RPMI8226 (cell line): ENCODE results near the gene GPC6.

Source experiments
- DNase-seq: peaks from one replicate; pipeline ENCODE4 v3.0.0-alpha.2; 2015

The GPC6 gene

DNA sequence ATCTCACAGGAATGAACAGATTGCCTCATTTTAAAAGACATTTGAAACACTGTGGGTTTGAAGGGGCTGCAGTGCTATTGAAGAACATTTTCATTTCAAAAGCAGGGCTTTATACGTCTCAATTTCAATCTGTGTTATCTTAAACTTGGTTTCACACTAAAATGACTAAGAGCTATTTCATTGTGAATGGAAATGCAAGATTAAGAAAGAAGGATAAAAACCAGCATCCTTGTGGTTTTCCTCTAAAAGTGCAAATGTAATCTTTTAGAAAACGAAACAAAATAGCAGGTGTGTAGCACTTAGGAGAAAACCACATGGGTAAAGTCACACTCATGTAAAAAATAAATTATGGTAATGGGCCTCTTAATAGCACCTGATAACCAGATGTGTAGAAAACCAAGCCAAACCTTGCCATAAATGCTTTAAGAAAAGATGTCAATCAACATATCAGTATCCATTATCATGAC is 397.7 kb downstream of the GPC6 start:
- DNase-seq: peak; percentile 3

DNA sequence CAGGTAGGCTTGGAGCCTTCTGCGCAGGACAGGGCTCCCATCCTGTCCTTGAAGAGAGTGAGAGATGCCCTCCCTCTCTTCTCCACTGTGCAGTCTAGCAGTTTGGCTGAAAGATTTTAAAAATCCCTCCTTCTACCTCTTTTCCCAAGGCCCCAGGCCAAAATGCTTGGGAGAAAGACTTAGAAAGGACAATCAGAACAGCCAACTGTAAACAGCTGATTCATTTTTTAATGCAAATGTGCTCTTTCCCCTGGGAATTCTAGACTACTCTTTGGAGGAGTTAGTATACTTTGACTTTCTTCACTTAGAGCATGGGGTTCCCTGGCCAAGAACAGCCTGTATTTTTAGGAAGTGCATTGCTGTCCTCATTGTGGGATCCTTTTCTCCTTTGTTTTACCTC is 398.9 kb downstream of the GPC6 start:
- no peak for DNase-seq

DNA sequence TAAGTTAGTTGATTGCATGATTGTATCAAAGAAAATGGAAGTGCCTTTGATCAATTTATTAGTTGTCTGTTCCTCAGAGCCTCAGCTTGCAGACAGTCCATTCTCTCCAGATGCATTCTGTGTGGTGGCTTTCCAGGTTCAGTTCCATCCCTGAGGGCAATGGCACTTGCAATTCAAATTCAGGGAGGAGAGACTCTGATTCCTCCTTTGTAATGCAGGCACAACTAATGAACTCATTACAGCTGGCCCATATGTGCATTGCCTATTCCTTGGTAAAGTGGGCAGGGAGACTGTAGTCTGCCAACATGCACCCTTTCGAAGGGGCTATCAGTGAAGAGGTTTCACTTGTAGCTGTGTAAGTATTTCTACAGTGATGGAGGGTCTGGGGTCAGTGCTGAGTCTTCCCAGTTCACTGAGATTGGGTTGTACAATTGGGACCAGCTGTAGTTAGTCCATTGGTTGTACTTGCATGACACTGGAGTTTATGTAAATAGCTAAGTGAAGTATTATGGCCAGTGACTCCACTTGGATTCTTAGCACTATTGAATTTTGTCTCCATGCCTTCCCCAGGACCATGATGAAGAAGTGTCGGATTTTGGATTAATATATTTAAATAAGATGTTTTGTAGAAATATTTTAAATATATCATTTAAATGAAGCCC is 401.7 kb downstream of the GPC6 start:
- no peak for DNase-seq

DNA sequence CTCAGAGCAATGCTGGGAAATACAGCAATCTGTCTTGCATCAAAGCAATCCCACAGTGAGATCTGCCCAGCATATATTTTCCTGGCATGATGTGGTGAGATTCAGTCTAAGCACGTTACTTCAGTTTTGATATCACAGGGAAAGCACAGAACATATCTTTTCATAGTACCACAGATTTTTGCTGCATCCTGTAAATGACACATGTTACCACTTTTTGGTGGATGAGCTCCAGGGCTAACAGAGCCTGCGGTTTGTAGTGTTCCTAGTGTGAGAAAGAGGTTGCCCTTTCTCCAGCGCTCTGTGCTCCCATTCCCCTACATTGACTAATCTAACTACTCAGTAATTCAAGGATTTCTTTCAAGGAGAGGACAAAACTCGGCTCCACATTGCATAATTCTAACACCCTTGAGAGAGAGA is 409.0 kb downstream of the GPC6 start:
- no peak for DNase-seq

DNA sequence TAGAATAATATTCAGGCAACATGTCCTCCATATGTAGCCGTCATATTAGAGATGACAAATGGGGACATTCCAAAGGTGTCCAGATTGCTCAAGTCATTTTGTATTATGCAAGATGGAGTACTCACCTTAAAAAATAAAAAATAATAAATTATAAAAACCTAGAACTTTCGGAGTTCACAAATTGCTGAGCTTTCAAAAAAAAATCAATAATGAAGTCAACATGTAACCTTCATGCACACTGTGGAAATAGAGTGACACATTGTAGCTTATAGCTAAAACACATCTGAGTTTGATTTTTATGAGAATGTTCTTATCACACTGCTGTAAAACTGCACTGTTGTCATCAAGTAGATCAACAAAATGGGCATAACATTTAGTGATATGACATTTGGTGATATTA is 411.2 kb downstream of the GPC6 start:
- no peak for DNase-seq

DNA sequence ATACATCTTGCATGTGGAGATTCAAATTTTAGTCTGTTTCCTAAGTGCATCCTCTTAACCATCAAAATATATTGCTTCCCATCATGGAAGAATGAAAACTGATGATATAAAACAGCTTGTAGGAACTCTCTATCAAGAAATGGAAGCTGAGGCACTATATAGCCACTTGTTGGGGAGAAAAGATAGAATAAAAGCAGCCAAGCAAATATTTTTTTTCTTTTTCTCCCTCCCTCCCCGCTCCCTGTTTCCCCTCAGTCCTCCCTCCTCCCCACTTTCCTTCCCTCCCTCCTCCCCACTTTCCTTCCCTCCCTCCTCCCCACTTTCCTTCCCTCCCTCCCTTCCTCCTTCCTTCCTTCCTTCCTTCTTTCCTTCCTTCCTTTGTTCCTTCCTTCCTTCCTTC is 413.8 kb downstream of the GPC6 start:
- DNase-seq: no peak

DNA sequence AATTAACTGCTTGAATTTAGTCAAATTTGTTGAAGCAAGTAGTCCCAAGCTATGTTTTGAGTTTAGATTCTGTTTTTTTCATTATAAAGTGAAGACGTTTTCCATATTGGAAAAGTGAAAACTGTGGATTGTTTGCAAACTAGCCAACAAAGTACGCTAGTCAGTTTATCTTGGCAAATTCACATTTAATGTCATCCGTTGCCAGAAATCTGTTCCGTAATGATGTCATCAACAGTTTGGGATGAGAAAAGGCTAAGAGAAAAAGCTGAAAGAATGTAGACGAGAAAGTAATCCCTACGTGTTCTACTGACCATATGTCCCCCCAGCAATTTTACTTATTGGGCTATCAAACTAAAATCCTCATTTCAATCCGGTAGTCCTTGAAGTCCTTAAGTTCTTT is 419.6 kb downstream of the GPC6 start:
- no peak for DNase-seq

DNA sequence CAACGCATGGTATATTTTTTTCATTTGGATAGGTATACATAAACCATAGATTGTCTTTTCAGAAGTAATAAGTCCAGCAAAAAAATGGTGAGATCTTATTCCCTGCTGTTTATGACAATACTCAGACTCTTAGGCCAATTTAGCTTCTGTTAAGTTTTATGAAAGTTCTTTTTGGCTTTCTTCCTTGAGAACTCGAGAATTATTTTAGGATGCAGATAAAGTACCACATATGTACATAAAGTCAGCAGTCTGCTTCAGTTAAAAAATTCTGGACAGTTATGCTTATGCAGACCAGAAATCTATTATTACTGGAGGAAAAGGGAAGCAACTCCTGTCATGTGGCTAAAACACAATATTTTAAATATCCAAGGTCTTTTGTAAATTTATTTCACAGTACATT is 422.9 kb downstream of the GPC6 start:
- no peak for DNase-seq

DNA sequence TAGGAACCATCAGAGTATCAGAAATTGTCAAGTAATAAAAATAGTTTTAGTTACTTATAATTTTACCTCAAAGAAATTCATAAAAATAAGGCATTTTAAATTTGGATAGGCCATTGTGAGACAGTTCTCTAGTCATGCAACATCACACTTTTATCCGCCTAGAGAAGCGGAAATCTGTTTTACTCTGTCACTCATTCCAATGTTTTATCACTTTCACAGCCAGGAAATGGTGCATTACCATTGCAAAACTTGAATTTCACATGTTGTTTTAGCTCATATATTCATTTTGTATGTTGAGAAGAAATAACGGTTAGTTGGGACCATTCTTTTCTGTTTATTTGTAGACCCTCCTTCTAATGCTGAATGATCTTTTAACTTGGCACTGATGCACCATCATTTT is 427.2 kb downstream of the GPC6 start:
- DNase-seq: no peak

DNA sequence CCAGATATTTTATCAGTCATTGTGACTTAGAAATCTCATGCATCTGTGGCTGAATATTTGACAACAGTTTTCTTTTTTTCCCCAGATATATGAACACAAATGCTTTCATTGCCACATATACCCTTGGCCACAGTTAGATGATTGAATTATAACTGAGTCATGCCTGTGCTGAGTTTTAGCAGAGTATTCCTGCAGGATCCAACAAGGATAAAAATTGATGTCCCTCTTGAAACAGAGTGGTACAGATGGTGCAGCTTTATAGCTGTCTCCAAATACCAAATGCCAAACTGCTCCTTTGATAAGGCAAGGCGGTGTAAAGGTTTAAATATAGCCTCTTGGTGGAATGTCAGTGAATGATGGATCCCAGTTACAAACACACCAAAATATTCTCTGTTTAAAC is 428.5 kb downstream of the GPC6 start:
- DNase-seq: no peak

DNA sequence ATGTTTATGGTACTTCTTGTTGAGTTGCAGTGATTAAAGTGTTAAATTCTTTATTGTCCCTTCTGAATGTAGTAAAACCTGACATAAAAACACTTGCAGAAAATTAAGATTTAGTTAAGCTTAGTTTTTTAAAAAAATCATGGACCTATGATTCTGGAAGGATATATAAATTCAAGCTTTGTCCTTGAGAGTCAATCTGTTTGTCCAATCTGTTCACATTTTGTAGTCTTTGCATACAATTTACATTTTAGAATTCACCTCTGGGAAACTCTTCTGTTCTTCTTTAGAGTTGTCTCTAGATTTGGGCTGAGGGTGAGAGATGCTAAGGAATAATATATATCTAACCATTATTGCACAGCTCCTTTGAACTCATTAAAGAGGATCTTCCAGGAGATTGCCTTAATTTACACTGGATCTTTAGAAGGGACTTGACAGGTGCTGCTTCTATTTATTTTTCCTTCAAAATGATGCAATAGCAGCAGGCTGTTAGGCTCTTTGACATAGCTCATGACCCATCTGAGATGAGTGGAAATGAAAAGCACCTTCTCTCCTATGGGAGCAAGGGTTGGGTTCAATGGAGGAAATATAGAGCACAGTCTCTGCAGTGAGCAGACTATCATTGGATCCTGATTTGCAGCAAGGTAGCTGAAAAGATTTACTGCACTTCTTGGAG is 433.9 kb downstream of the GPC6 start:
- no peak for DNase-seq

DNA sequence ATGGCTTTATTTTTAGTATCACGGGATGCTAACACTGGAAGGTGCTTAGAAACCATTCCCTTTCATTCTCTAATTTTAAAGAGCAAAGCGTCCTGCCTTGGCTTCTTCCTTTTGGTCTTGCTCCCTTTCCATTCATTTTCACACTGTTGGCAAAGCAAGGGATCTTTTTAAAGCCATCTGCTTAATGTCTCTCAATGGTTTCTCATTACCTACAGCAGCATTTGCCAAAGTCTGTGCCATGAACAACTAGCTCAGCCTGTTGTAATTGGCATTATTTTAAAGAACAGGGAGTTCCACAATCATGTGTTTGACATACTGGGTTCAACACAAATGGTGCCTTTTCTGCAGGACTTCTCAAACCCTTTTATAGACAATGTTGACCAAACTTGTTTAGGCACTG is 444.3 kb downstream of the GPC6 start:
- DNase-seq: no peak

DNA sequence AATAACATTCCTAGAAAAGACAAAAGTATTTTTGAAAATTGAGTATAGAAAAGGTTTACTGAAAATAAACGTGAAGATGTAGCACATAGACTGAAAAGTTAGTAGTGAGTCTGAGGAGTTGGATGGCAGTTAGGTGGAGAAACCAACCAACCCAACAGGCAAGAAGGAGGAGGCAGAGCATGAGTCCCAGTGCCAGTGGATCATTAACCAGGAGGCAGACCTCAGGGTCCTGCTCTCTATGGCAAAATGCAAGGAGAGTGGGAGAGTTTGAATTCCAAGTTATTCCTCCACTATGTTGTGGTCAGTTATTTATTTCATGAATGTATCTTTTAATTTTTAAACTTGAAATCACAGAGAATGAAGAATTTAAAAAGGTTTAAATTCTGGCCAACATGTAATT is 446.4 kb downstream of the GPC6 start:
- DNase-seq: no peak

DNA sequence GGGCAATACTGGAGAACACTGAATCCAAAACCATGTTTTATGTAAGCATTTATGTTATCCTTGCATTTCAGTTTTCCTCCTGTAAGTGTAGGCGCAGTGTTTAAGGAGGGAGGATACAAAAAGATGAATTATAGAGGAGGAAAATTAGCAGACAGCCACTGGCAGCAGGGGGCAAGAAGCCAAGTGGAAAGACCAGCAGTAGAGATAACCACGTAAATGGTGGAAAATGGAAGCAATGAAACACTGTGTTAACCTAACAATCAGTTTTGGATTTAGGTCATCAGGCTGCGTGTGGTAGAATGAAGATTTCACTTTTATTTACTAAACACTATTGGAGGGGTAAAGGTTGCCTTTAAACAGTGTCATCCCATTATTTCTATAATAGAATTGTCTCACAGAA is 447.3 kb downstream of the GPC6 start:
- DNase-seq: no peak

DNA sequence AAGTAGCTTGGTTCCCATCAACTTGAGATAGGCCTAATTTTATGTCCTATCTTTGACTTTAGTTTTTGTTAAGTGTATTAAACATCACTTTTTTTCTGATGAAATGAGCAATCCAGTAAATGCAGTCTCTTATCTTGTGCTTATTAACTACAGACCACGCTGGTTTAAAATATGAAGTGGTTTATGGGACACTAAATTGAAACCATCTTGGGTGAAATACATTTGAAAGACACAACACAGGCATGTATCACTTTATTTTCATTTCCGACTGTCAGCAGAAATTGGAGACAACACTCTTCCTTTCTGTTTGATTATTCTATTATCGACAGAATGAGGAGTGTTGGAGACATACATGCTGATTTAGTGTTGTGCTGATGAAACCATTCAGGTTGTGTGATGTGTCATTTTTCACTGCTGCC is 447.7 kb downstream of the GPC6 start:
- no peak for DNase-seq

DNA sequence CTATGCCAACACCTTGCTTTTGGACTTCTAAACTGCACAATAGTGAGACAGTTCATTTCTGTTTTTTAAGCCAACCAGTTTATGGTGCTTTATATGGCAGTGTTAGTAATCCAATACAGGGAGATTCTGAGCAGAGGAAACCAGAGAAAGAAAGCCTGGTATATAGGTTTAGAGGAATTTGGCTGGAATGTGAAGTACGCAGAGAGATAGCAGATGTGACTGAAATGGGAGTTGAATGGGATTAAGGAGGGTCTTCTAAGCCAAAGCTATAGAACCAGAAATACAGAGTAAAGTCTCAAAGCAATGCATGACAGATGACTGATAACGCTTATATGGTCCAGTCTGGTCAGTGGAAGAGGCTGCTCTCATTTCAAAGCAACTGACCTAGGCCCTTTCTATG is 453.7 kb downstream of the GPC6 start:
- no peak for DNase-seq

DNA sequence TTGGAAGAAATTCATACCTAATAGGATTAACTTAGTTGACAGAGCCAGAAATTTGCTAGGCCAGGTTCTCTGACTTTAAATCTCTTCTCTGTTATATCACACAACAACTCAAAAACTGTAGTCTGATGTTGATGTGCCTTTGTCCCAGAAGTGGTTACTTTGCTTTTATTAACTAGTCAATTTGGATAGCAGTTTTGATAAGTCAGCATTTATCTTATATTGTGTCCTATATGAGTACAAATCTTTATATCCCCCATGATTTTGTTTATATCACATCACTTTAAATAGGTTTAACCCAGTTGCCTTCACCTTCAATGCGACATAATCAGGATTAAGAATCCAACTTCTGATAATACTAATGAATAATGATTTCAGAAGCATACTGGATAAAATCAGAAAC is 459.3 kb downstream of the GPC6 start:
- DNase-seq: no peak

DNA sequence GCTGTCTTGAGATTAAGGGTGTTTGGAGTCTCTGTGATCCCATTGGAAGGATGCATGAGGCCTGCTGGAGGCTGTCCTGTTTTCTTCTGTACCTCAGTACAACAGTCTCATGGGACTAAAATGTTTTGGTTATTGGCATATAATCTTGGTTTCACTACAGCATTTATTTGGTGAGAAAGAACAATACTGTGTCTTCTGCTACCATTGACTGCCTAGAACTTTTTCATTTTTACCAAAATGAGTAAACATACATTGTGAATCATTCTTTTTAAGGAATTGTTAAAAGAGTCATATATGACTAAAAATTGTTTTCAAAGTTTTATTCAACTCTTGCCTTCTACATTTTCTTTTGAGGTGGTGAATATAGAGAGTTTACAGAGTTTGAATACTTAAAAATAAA is 459.8 kb downstream of the GPC6 start:
- DNase-seq: no peak

DNA sequence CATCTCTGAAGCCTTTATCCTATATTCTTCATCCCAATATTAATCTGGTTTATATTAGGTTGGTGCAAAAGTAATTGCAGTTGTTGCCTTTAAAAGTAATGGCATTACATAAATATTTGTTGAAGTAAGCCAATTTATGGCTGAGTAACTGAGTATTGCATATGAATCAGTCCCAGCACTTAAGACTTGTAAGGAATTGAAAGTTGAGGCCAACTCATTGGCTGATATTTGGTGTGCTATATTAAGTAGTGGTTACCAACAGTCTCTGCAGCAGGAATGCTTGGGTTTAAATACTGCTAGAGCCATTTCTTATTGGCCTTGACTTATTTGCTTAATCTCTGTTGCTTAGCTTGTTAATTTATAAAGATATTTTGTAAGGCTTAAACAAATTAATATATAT is 460.7 kb downstream of the GPC6 start:
- no peak for DNase-seq

DNA sequence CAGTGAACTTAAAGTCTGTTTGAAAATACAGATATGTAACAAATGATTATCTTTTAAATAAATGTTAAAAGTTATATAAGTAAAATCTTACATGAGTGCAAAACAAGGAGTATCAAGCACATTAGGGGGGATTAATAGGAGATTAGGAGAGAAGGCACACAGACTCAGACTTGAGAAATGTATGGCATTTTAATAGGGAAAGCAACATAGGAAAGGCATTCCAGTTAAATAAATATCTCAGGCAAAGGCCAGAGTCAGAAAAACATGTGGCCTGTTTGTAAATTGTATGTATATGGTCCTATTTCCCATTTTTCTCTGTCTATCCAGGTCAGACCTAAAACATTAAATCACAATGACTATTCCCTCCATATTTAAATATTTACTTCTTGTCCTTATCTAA is 462.7 kb downstream of the GPC6 start:
- no peak for DNase-seq

DNA sequence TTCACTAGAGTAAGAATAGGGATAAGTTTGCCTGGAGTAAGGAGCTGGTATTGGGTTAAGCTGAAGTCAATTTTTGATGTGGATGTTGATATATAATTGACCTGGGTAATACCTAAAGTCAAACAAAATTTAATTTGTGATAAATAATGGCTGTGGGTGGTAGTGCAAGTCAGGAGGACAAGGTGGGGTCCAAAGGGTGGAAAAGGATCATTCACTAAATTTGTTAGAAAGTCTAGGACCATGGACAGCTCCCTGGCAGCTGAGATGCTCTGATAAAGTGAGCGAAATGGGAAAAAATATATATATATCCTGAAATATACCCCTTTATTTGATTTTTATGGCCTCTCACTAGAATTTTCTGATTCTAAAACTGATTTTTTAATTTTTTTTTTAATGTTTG is 463.5 kb downstream of the GPC6 start:
- DNase-seq: peak; percentile 23

DNA sequence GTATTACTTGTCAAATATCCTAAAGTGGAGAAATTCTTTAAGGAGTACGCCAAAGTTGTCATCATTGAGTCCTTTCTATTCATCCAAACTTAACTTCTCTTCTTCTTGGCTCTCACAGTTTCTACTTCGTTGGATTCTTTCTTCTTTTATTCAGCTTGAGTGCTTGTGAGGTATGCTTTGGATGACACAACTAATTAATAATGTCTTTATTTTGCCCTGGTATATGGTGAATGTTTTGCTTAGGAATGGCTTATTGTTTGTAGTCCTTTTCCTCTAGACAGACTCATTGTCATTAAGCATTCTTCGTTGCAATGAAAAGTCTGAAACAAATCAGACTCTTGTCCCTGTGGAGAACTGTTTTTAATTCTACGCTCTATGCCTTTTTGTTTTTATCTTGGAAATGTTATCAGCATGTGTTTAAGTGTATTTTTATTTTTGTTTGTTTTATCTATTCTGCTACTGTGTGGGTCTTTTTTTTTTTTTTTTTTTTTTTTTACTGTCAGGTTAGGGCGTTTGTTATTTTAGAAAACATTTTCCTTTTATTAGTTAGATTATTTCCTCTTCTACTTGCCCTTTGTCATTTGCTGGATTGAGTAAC is 471.5 kb downstream of the GPC6 start:
- DNase-seq: no peak

DNA sequence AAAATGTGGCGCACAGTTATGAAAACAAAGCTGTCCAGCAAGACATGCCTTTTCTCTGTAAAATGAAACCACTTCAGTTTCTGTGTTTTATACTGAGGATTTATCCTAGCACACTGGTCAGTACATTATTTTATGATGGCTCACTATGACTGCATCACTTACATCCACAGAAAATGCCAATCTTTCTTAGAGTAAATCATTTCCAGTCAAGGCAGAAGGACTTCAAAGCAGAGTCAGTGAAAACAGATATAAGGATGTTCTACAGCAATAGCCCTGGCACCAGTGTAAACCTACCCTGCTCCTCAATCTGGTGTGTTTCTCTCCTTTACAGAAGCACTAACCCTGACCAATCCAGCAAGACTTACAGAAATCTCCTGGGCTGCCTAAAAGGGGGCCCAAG is 473.5 kb downstream of the GPC6 start:
- no peak for DNase-seq

DNA sequence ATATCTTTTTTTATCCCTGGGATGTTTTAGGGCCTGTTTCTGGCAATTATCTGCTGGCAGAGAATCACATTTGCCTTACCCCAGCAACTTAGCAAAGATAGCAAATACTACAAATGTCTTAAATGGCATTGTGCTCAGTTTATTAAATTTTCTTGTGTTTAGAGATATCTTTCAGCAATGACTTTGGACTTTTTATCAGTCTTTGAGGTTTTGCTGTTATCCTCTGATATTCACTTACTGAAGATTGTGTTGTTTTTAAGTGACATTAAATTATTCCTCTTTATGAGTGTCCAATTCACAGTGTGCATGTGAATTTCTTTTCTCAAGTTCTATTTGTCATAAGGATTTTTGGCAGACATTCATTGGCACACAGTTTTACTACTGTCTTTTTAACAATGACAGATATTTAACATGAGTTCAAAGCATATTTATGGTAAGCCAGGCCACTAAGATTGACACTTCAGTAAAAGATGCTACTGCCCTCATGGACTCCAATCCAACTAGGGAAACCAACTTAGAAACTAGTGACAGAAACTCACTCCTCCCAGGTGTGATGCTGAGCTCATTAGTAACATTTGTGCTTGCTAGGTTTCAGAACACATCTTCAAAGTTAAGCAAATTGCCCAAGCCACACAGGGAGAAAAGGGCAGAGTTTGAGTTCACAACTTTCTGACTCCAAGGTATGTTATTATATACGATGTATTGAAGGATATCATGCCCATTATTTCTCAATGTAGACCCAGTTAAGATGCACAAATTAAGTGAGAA is 481.9 kb downstream of the GPC6 start:
- DNase-seq: no peak
